NB4 (cell line): ENCODE results near the gene CDK13.

Experiments
- DNase-seq: peaks from one replicate; pipeline ENCODE4 v3.0.0; 2010; ENCODE audit warnings: low read depth
- H3K4me3 ChIP-seq: one replicate; pipeline ENCODE4 v1.5.1; 2011; ENCODE audit warnings: mild to moderate bottlenecking, low read depth, low read length, moderate library complexity
- MYC ChIP-seq: IDR thresholded peaks from 2 replicates; pipeline ENCODE4 v1.6.1; 2011; ENCODE audit warnings: low read depth, low read length
- POLR2A ChIP-seq: IDR thresholded peaks from 2 replicates; pipeline ENCODE4 v1.6.1; 2011; ENCODE audit warnings: mild to moderate bottlenecking; ENCODE audit not compliant: insufficient read length; ENCODE audit errors: extremely low read depth
- TF ChIP-seq, protein P1 (sequence below): IDR thresholded peaks from one replicate; pipeline ENCODE4 v1.5.1; 2012; ENCODE audit warnings: low read depth, low read length
- TF ChIP-seq, protein P2 (sequence below): IDR thresholded peaks from 2 replicates; pipeline ENCODE4 v1.6.1; 2011; ENCODE audit warnings: low read depth, low read length

Gene CDK13

DNA sequence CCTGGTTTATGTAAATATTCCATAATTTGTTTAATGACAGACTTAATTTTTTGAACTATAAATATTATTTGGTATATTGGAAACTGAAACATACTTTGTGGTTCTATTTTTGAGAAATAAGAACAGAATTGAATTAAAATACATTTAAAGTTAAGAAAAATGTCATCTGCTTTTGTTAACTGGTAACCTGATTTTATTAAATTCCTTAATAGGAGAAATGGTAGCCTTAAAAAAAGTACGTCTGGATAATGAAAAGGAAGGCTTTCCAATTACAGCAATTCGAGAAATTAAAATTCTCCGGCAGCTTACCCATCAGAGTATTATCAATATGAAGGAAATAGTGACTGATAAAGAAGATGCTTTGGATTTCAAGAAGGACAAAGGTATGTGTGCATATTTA lies 51.6 kb downstream of the CDK13 start:
- no peak overlapping the region for H3K4me3 ChIP-seq
- TF ChIP-seq, protein P1, sequence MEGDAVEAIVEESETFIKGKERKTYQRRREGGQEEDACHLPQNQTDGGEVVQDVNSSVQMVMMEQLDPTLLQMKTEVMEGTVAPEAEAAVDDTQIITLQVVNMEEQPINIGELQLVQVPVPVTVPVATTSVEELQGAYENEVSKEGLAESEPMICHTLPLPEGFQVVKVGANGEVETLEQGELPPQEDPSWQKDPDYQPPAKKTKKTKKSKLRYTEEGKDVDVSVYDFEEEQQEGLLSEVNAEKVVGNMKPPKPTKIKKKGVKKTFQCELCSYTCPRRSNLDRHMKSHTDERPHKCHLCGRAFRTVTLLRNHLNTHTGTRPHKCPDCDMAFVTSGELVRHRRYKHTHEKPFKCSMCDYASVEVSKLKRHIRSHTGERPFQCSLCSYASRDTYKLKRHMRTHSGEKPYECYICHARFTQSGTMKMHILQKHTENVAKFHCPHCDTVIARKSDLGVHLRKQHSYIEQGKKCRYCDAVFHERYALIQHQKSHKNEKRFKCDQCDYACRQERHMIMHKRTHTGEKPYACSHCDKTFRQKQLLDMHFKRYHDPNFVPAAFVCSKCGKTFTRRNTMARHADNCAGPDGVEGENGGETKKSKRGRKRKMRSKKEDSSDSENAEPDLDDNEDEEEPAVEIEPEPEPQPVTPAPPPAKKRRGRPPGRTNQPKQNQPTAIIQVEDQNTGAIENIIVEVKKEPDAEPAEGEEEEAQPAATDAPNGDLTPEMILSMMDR, result no peak
- TF ChIP-seq, protein P2, sequence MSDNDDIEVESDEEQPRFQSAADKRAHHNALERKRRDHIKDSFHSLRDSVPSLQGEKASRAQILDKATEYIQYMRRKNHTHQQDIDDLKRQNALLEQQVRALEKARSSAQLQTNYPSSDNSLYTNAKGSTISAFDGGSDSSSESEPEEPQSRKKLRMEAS, result no peak
- no peak for TF ChIP-seq POLR2A
- TF ChIP-seq MYC, result no peak
- no peak for DNase-seq

DNA sequence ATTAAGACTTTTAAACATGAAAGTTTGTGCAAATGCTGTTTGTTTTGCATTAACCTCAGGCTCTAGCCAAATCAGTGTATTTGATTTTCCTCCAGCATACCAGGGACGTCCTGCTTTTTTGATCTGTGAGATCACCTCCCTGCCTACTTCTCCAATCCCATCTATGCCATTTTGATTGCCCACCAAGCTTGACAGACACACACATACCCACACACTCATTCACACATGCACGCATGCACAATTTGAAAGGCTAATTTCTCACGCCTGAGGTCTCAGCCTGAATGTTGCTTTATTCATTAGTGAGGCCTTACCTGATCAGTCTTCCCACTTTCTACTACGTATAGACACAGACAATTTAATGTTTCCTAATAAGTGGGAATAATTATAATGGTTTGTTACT lies 53.5 kb downstream of the CDK13 start:
- TF ChIP-seq POLR2A (no peak), MYC (no peak)
- TF ChIP-seq, protein P1, result no peak
- TF ChIP-seq, protein P2, result no peak
- DNase-seq, result no peak
- no peak overlapping the region for H3K4me3 ChIP-seq

DNA sequence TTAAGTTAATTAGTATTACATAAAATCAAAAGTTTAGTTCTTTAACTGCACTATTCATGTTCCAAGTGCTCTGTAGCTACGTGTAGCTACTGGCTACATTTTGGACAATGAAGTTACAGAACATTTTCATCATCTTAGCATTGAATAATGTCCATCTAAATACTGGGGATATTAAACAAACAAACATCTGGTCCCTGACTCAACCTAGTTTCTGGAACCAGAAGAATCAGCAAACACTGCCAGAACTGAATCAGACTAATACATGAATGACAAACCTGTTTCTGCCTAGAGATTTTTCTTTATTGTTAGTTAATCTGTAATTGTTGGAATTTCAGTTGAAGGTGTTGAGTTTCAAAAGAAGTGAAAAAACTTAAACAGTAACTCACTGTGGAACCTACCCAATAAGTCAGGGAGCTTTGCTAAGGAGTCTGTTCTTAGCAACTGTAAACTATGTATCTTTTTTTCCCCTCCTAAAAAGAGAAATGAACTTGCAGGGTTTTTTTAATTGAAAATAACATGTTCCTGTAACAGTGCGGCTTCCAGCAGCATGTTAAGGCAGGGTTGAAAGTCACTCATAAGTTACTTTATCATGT lies 58.3 kb downstream of the CDK13 start:
- no peak overlapping the region for H3K4me3 ChIP-seq
- no peak for DNase-seq
- TF ChIP-seq, protein P2, result no peak
- TF ChIP-seq, protein P1, result no peak
- TF ChIP-seq POLR2A, result no peak
- no peak for TF ChIP-seq MYC

DNA sequence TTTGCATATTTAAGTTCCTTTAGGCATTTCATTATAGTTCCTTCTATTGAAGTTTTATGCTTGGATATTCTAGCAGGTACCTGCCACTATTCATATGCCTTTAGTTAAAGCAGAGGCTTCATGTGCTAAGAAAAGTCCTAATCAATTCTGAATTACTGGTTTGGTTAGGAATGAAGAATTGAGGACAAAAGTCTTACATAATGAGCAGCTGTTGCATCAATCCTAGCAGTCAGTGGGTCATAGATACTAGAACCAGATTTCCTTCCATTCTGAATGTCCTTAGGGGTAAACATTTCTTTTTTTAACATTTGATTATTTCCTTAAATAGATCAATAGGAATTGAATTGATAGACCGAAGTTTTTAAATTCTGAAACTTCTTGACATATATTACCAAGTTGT lies 59.2 kb downstream of the CDK13 start:
- DNase-seq, result no peak
- no peak overlapping the region for H3K4me3 ChIP-seq
- no peak for TF ChIP-seq MYC
- TF ChIP-seq, protein P2, result no peak
- TF ChIP-seq POLR2A, result no peak

DNA sequence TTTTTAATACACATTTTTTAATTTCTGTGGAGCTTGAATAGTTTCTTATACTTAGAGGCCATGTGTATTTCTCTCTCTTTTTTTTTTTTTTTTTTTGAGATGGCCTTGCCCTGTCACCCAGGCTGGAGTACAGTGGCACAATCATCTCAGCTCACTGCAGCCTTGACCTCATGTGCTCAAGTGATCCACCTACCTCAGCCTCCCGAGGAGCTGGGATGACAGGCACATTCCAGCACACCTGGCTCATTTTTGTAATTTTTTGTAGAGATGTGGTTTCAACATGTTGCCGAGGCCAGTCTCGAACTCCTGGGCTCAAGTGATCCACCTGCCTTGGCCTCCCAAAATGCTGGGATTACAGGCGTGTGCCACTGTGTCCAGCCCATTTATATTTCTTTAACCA lies 64.3 kb downstream of the CDK13 start:
- no peak for TF ChIP-seq MYC
- TF ChIP-seq POLR2A, result no peak
- TF ChIP-seq, protein P2, result no peak
- TF ChIP-seq, protein P1, result no peak
- no peak overlapping the region for H3K4me3 ChIP-seq
- DNase-seq, result no peak

DNA sequence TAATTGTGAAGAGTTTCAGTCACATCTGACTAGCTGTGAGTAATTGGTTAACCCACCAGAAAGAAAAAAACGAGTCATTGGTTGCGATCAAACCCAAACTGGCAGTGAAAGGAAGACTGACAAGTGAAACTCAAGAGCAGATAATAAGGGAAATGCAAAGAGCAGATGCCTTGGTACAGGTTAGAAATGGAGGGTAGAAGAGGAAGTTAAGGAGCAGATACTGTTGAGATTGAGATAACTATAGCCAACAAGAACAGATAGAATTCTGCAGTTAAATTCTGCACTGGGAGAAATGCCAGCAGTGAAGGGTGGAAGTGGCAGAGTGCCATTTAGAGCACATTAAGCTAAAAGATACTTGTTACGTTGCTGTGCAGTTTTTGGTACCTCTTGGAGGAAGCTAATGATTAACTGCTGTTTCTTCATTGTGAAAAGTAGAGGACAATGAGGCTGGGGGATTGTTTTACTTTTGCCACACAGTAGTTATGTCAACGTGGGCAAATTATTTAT lies 65.8 kb downstream of the CDK13 start:
- H3K4me3 ChIP-seq, result no peak overlapping the region
- peak; percentile 50 for DNase-seq

More for the DNA sequence above, 65.8 kb downstream of the CDK13 start:
- TF ChIP-seq, protein P2, result no peak
- TF ChIP-seq, protein P1, result no peak
- TF ChIP-seq MYC, result no peak
- TF ChIP-seq POLR2A, result no peak
